NCI-H1105 treated with DMSO at 0.1 percent for 48 hours (cell line): Measurements from ENCODE around the gene RTL10.
"Not testable (repeated sequence)": the region's sequence is repeated elsewhere in the genome, so short reads cannot be mapped to it uniquely, and the experiment has no call there.

Experiments used
- DNase-seq: peaks from one replicate; lab custom pipeline; 2025; lab: John Stamatoyannopoulos, UW

Gene RTL10

GRCh38 chr22:19888131-19888746 is 33.6 kb upstream of the RTL10 start:
- DNase-seq: no peak

- DNase-seq: no peak
These were observed 32.7 kb upstream of the RTL10 start for GRCh38 chr22:19887256-19887985.

GRCh38 chr22:19886605-19887255 is 32.1 kb upstream of the RTL10 start:
- DNase-seq: no peak

GRCh38 chr22:19885841-19886592 is 31.3 kb upstream of the RTL10 start:
- DNase-seq: no peak

GRCh38 chr22:19884954-19885751 is 30.5 kb upstream of the RTL10 start:
- DNase-seq: no peak

GRCh38 chr22:19884161-19884953 is 29.7 kb upstream of the RTL10 start:
- DNase-seq: no peak

- DNase-seq: not testable (repeated sequence)
These were observed 28.8 kb upstream of the RTL10 start for GRCh38 chr22:19883446-19883845.

- DNase-seq: no peak
These were observed 28.0 kb upstream of the RTL10 start for GRCh38 chr22:19882446-19883381.

- no peak for DNase-seq
These were observed 26.3 kb upstream of the RTL10 start for GRCh38 chr22:19880786-19881569.

GRCh38 chr22:19879992-19880785 is 25.5 kb upstream of the RTL10 start:
- no peak for DNase-seq

GRCh38 chr22:19879643-19879991 is 24.9 kb upstream of the RTL10 start:
- no peak for DNase-seq

- DNase-seq: no peak
These were observed 24.5 kb upstream of the RTL10 start for GRCh38 chr22:19879246-19879570.

- no peak for DNase-seq
These were observed 24.0 kb upstream of the RTL10 start for GRCh38 chr22:19878461-19879245.

- DNase-seq: no peak
These were observed 23.1 kb upstream of the RTL10 start for GRCh38 chr22:19877626-19878339.

GRCh38 chr22:19876941-19877625 is 22.4 kb upstream of the RTL10 start:
- no peak for DNase-seq

GRCh38 chr22:19876314-19876940 is 21.8 kb upstream of the RTL10 start:
- no peak for DNase-seq
